CD4-positive, alpha-beta memory T cell (primary cell): ENCODE measurements around the gene IFITM2. TPM values are rescaled to one million over a fixed set of nuclear protein-coding genes. Genes with fewer than 3 reads are reported as not detected.
A peak's percentile ranks its signal among the peaks of the same experiment; 100 is the strongest.

ENCODE experiments used
- CTCF ChIA-PET: fragments of 350-600 bp; sonication (Branson Sonifier 250); formaldehyde crosslinking; loops from one replicate; lab custom pipeline; 2021; ENCODE audit warnings: inconsistent platforms; ENCODE audit not compliant: partially characterized antibody; lab: Charles Lee
- POLR2A ChIA-PET: fragments of 350-600 bp; sonication (Branson Sonifier 250); formaldehyde crosslinking; loops from one replicate; lab custom pipeline; 2021; ENCODE audit not compliant: partially characterized antibody; lab: Charles Lee
- DNase-seq, 5 donors: peaks; one replicate each; pipeline versions ENCODE4 v3.0.0 to v3.0.0-alpha.2; 2020 to 2022; ENCODE audit warnings: mixed read lengths in 1 of 5
- H3K27ac ChIP-seq: one replicate; pipeline ENCODE4 v1.7.0; 2013; ENCODE audit warnings: low read depth, low read length
- H3K27me3 ChIP-seq: 2 replicates; pipeline ENCODE4 v1.7.0; 2013; ENCODE audit warnings: mild to moderate bottlenecking, low read length, moderate library complexity; ENCODE audit not compliant: insufficient read depth
- H3K36me3 ChIP-seq: 2 replicates; pipeline ENCODE4 v1.7.0; 2013; ENCODE audit warnings: mild to moderate bottlenecking, low read length, moderate library complexity; ENCODE audit not compliant: insufficient read depth
- H3K4me1 ChIP-seq: 2 replicates; pipeline ENCODE4 v1.7.0; 2013; ENCODE audit warnings: mild to moderate bottlenecking, low read length, moderate library complexity; ENCODE audit not compliant: insufficient read depth
- H3K4me3 ChIP-seq, 2 donors: one replicate each; pipeline ENCODE4 v1.7.0; 2013; ENCODE audit warnings: low read length in 2 of 2, mild to moderate bottlenecking in 1 of 2
- H3K9me3 ChIP-seq, 2 donors: one replicate each; pipeline ENCODE4 v1.7.0; 2013; ENCODE audit warnings: low read length in 2 of 2, control low read depth in 1 of 2; ENCODE audit not compliant: control insufficient read depth in 1 of 2
- H3K27ac Mint-ChIP-seq, 7 donors: one replicate each; pipeline ENCODE4 v1.8.0; 2020 to 2021; ENCODE audit warnings: mixed read lengths in 7 of 7, mild to moderate bottlenecking in 6 of 7, inconsistent platforms in 3 of 7, moderate library complexity in 3 of 7
- H3K27me3 Mint-ChIP-seq, 2 donors: one replicate each; pipeline ENCODE4 v1.8.0; 2020 to 2021; ENCODE audit warnings: mixed read lengths in 2 of 2
- H3K36me3 Mint-ChIP-seq, 2 donors: one replicate each; pipeline ENCODE4 v1.8.0; 2020 to 2021; ENCODE audit warnings: mixed read lengths in 2 of 2, inconsistent platforms in 1 of 2, mild to moderate bottlenecking in 1 of 2
- H3K4me1 Mint-ChIP-seq, 4 donors: one replicate each; pipeline ENCODE4 v1.8.0; 2020 to 2021; ENCODE audit warnings: mixed read lengths in 4 of 4, mild to moderate bottlenecking in 1 of 4
- H3K4me3 Mint-ChIP-seq, 8 donors: one replicate each; pipeline ENCODE4 v1.8.0; 2020 to 2021; ENCODE audit warnings: mixed read lengths in 8 of 8, mild to moderate bottlenecking in 7 of 8, moderate library complexity in 6 of 8, inconsistent platforms in 3 of 8
- H3K9me3 Mint-ChIP-seq, 8 donors: one replicate each; pipeline ENCODE4 v1.8.0; 2020 to 2021; ENCODE audit warnings: mixed read lengths in 8 of 8, mild to moderate bottlenecking in 5 of 8, inconsistent platforms in 3 of 8, moderate library complexity in 1 of 8
- intact Hi-C: fragments of 100-400 bp; cut with micrococcal nuclease; formaldehyde crosslinking; loops from one replicate; pipeline ENCODE4 v1.15.1; 2023
- polyA plus RNA-seq, 2 donors: library from polyadenylated mRNA; unstranded; fragments of 300-500 nt; fragmentation: Illumina TruSeq; gene quantifications; one replicate each; pipeline ENCODE4 v1.2.3, GENCODE V29; 2021
- total RNA-seq, 2 experiments: library from RNA; stranded (reverse); gene quantifications; one replicate each; pipeline ENCODE4 v1.2.3, GENCODE V29; 2021

IFITM2 gene
- total and polyA plus RNA-seq, 4 experiments from 2014 or later: 202 to 3,716 (median 1,347) TPM

DNA sequence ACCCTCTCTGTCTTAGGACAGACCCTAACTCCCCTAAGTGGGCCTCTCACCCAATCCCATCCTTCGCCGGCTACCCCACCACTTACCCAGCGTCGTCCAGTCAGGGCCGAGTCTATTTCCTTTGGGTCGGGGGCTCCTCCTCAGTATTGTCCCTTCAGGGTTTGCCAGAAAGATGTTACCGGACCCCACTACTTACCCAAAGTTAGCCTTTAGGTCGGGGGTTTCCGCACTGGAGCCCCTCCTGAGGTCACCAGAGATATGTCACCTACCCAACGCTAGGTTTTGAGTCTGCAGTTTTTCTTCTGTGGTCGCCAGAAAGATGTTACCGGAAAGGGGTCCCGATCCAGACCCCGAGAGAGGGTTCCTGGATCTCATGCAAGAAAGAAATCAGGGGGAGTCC lies 43.8 kb downstream of the IFITM2 start:
- no peaks in the 10 kb centered on the region for H3K27me3 Mint-ChIP-seq
- ChIA-PET CTCF (interaction anchor here (1.2 kb wide), 1 partner anchor 45 kb away, joined by 4 read pairs; no protein-coding TSS in a partner anchor), POLR2A (no interaction called here)
- Histone ChIP-seq H3K4me3 (no peak overlapping the region), H3K27me3 (no peaks in the 10 kb centered on the region), H3K9me3 (no peaks in the 10 kb centered on the region), H3K27ac (no peak overlapping the region), H3K36me3 (no peaks in the 10 kb centered on the region), H3K4me1 (peaks cover 22% of the 10 kb centered on the region)
- intact Hi-C loops: no loop called here
- H3K9me3 Mint-ChIP-seq: peaks cover 0 to 2% (median 0%) of the 10 kb centered on the region in 8 donors
- peaks cover 11 to 49% (median 34%) of the 10 kb centered on the region in 4 donors for H3K4me1 Mint-ChIP-seq
- DNase-seq: no peak
- H3K27ac Mint-ChIP-seq: peak overlapping the region in 1 of 7 donors; percentile 8
- H3K4me3 Mint-ChIP-seq: no peak overlapping the region
- H3K36me3 Mint-ChIP-seq: peaks cover 0 to 5% of the 10 kb centered on the region in 2 donors

DNA sequence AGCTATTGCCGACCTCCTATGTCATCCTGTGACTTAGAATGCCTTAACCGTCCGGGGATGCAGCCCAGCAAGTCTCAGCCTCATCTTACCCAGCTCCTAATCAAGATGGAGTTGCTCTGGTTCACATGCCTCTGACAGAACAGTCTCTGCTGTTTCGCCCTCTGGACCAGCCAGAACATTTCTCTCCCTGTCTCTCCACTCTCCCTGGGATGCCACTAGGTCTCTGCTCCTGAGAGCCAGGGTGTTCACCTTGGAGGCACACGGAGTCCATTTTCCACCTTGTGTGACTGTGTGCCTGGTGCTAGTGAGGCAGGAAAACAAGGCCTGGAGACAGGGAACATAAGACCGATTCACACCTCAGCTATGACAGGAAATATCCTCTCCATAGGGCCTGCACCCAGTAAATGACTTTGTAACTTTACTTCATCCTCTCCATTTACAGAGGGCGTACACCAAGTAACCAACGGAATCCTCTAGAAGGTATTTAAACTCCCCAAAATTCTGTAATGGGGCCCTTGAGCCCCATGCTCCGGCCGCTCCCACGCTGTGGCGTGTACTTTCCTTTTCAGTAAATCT lies 44.9 kb downstream of the IFITM2 start:
- intact Hi-C loops: no loop called here
- peak overlapping the region in 1 of 8 donors; percentile 55 for H3K4me3 Mint-ChIP-seq

DNA sequence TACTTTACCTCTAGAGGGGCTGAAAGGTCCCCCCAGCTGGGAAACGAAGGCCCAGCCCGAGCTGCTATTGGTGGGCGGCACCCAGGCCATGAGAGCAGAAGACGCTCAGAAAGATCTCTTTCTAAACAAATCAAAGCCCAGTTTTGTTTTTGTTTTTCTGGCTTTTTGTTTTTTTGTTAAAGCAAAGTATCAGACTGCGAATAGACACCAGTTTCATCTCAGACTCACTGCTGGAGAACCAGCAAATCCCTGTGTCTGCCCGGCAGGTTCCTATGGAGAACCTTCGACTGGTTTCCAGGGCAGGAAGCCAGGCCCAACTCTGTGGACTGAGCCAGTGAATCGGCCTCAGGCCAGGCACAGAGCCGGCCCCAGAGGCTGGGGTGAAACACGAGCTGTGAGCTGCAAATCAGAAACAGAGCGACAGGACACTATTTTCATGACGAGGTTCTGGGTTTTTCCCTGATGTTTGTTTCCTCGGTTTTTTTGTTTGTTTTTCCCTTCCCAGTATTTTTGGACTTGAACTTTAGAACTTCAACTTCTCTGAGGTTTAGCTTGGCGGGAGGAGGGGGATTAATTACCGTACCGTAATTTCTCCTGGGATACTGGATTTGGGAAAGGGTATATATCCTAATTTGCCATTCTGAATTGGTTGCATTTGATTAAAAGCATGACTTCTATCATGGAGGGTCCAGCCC lies 45.7 kb downstream of the IFITM2 start:
- ChIA-PET POLR2A (interaction anchor here (1.2 to 4.1 kb wide), 2 partner anchors 37 to 74 kb away, joined by 3 to 55 read pairs; partner anchors contain the start of gene IFITM1), CTCF (interaction anchor here (1.0 to 4.0 kb wide), 2 partner anchors 24 to 103 kb away, joined by 5 to 18 read pairs; no protein-coding TSS in a partner anchor)
- Histone ChIP-seq H3K4me3 (no peak overlapping the region), H3K27me3 (no peaks in the 10 kb centered on the region), H3K9me3 (no peaks in the 10 kb centered on the region), H3K4me1 (peaks cover 22% of the 10 kb centered on the region), H3K36me3 (no peaks in the 10 kb centered on the region), H3K27ac (no peak overlapping the region)
- peaks cover 0 to 2% (median 0%) of the 10 kb centered on the region in 8 donors for H3K9me3 Mint-ChIP-seq
- no peaks in the 10 kb centered on the region for H3K27me3 Mint-ChIP-seq
- no peak for DNase-seq
- peaks cover 0 to 5% of the 10 kb centered on the region in 2 donors for H3K36me3 Mint-ChIP-seq
- H3K4me3 Mint-ChIP-seq: peak overlapping the region in 2 of 8 donors; percentile 21 to 55
- peaks cover 11 to 49% (median 34%) of the 10 kb centered on the region in 4 donors for H3K4me1 Mint-ChIP-seq
- peak overlapping the region in 6 of 7 donors; percentile 60 to 82 (median 78) for H3K27ac Mint-ChIP-seq
- intact Hi-C loops: no loop called here

More for the DNA sequence above, 44.9 kb downstream of the IFITM2 start:
- no peaks in the 10 kb centered on the region for H3K9me3 ChIP-seq
- peaks cover 11 to 49% (median 34%) of the 10 kb centered on the region in 4 donors for H3K4me1 Mint-ChIP-seq
- no peaks in the 10 kb centered on the region for H3K27me3 Mint-ChIP-seq
- POLR2A ChIA-PET: interaction anchor here (0.8 to 4.1 kb wide), 2 partner anchors 36 to 47 kb away, joined by 3 to 55 read pairs; partner anchors contain the start of gene IFITM1
- H3K36me3 Mint-ChIP-seq: peaks cover 0 to 5% of the 10 kb centered on the region in 2 donors
- no peaks in the 10 kb centered on the region for H3K27me3 ChIP-seq
- DNase-seq: no peak
- H3K36me3 ChIP-seq: no peaks in the 10 kb centered on the region
- H3K4me3 ChIP-seq: no peak overlapping the region
- H3K9me3 Mint-ChIP-seq: peaks cover 0 to 2% (median 0%) of the 10 kb centered on the region in 8 donors
- CTCF ChIA-PET: interaction anchor here (1.2 to 4.0 kb wide), 2 partner anchors 23 to 46 kb away, joined by 4 to 18 read pairs; no protein-coding TSS in a partner anchor
- peak overlapping the region in 6 of 7 donors; percentile 60 to 82 (median 78) for H3K27ac Mint-ChIP-seq
- H3K27ac ChIP-seq: no peak overlapping the region
- H3K4me1 ChIP-seq: peaks cover 22% of the 10 kb centered on the region

DNA sequence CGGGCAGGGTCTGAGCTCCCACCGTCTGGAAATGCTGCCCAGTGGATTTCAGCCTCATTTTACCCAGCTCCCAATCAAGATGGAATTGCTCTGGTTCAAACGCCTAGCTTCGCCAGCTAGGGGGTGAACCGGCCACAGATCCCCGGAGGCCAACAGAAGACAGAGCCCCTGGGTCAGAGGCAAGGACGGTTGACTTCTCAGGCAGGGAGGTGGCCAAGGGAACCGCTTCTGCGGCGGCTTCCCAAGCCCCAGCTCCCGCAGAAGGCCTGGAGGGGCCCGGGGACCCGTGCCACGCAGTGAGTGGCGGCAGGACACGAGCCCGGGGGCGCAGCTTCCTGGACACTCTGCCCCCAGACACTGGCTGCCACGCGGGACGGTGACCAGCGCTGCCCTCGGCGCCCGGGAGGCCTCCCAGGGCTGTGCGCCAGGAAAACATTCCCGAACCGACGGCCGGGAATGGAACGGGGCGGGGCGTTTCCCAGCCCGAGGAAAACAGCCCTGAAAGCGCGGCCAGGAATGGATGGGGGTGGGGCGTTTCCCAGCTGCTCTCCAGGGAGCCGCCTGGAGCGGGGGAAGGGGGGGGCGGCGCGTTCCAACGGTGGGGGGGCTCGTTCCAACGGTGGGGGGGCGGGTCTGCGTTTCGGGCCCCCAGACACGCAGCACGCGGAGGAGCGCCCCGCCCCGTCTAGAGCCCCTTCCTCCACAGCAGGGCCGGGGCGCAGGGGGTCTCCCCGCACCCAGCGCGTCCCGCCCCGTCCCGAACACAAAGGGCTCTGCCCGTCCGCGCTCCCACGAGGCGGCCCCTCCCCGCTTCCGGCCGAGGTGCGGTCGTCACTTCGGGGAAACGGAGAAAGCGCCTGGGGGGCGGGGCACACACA lies 48.2 kb downstream of the IFITM2 start:
- Histone ChIP-seq H3K36me3 (no peaks in the 10 kb centered on the region), H3K27me3 (no peaks in the 10 kb centered on the region), H3K9me3 (peaks cover 0 to 2% of the 10 kb centered on the region in 2 donors), H3K4me1 (peaks cover 20% of the 10 kb centered on the region), H3K4me3 (peak overlapping the region in 1 of 2 donors; percentile 59), H3K27ac (peak overlapping the region; percentile 89)
- peaks cover 0 to 5% of the 10 kb centered on the region in 2 donors for H3K36me3 Mint-ChIP-seq
- no peaks in the 10 kb centered on the region for H3K27me3 Mint-ChIP-seq
- ChIA-PET POLR2A (interaction anchor here (0.5 to 4.1 kb wide), 36 partner anchors 8 to 151 kb away, joined by 3 to 55 read pairs (median 5); partner anchors contain the start of genes BET1L, IFITM1, IFITM2 and NLRP6), CTCF (interaction anchor here (0.7 to 4.0 kb wide), 20 partner anchors 9 to 118 kb away, joined by 3 to 33 read pairs (median 6); partner anchors contain the start of gene IFITM2)
- H3K4me1 Mint-ChIP-seq: peaks cover 7 to 50% (median 29%) of the 10 kb centered on the region in 4 donors
- H3K27ac Mint-ChIP-seq: peak overlapping the region in 6 of 7 donors; percentile 96 to 99 (median 97)
- peak; percentile 85 to 90 (median 86) for DNase-seq
- intact Hi-C loops: loop anchor here (1.0 to 2.0 kb wide), 5 partner anchors 42 to 148 kb away; partner anchors contain the start of genes IFITM1 and PTDSS2
- peak overlapping the region; percentile 77 to 91 (median 84) for H3K4me3 Mint-ChIP-seq
- peaks cover 0 to 3% (median 0%) of the 10 kb centered on the region in 8 donors for H3K9me3 Mint-ChIP-seq

DNA sequence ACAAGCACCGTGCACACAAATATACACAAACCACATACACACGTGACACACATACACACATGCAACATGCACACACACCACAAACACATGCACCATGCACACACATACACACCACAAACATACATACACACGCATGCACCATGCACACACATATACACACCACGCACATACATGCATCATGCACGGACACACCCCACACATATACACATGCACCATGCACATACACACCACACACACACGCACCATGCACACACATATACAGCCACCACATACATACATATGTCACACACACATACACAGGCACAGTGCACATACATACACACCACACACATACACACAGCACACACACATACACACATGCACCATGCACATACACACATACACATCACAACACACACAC lies 49.0 kb downstream of the IFITM2 start:
- intact Hi-C loops: no loop called here
- Mint-ChIP-seq H3K27ac (no peak overlapping the region), H3K9me3 (peaks cover 0 to 5% (median 2%) of the 10 kb centered on the region in 8 donors), H3K4me1 (peaks cover 7 to 42% (median 26%) of the 10 kb centered on the region in 4 donors), H3K4me3 (no peak overlapping the region), H3K36me3 (peaks cover 0 to 5% of the 10 kb centered on the region in 2 donors), H3K27me3 (no peaks in the 10 kb centered on the region)
- Histone ChIP-seq H3K36me3 (no peaks in the 10 kb centered on the region), H3K27ac (no peak overlapping the region), H3K27me3 (no peaks in the 10 kb centered on the region), H3K4me3 (no peak overlapping the region), H3K4me1 (peaks cover 15% of the 10 kb centered on the region), H3K9me3 (peaks cover 0 to 7% of the 10 kb centered on the region in 2 donors)
- ChIA-PET CTCF (interaction anchor here (1.9 to 2.2 kb wide), 2 partner anchors 12 to 51 kb away, joined by 5 to 33 read pairs; partner anchors contain the start of gene IFITM2), POLR2A (interaction anchor here (0.9 to 4.1 kb wide), 8 partner anchors 41 to 149 kb away, joined by 3 to 55 read pairs (median 14); partner anchors contain the start of genes BET1L, IFITM1, PGGHG and RIC8A)
- no peak for DNase-seq

DNA sequence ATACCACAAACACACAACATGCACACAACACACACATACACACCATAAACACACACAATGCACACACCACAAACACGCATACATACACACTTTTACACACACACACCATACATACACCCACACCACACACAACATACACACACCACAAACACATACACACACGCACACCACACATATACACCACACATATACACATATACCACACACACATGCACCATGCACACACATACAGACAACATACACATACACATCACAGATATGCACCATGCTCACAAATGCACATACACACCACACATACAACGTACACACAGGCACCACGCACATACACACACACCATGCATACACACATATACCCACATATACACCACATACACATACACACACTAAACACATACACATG lies 50.0 kb downstream of the IFITM2 start:
- Mint-ChIP-seq H3K27ac (no peak overlapping the region), H3K27me3 (no peaks in the 10 kb centered on the region), H3K4me1 (peaks cover 7 to 36% (median 24%) of the 10 kb centered on the region in 4 donors), H3K36me3 (peaks cover 0 to 5% of the 10 kb centered on the region in 2 donors), H3K9me3 (peaks cover 0 to 6% (median 2%) of the 10 kb centered on the region in 8 donors), H3K4me3 (no peak overlapping the region)
- intact Hi-C loops: no loop called here
- ChIA-PET POLR2A (interaction anchor here (1.1 to 2.2 kb wide), 2 partner anchors 42 to 48 kb away, joined by 3 to 9 read pairs; no protein-coding TSS in a partner anchor), CTCF (interaction anchor here (1.1 kb wide), 1 partner anchor 40 kb away, joined by 3 read pairs; no protein-coding TSS in a partner anchor)
- Histone ChIP-seq H3K36me3 (no peaks in the 10 kb centered on the region), H3K9me3 (peaks cover 0 to 7% of the 10 kb centered on the region in 2 donors), H3K27ac (no peak overlapping the region), H3K4me3 (no peak overlapping the region), H3K4me1 (peaks cover 15% of the 10 kb centered on the region), H3K27me3 (no peaks in the 10 kb centered on the region)
- no peak for DNase-seq
